NCI-H1105 (cell line): ENCODE results near the gene GABRR1.
A peak's percentile ranks its signal among the peaks of the same experiment; 100 is the strongest.
"Not testable (repeated sequence)": the region's sequence is repeated elsewhere in the genome, so short reads cannot be mapped to it uniquely, and the experiment has no call there.

Experiments
- DNase-seq: peaks from one replicate; lab custom pipeline; 2025; lab: John Stamatoyannopoulos, UW

Gene GABRR1

DNA sequence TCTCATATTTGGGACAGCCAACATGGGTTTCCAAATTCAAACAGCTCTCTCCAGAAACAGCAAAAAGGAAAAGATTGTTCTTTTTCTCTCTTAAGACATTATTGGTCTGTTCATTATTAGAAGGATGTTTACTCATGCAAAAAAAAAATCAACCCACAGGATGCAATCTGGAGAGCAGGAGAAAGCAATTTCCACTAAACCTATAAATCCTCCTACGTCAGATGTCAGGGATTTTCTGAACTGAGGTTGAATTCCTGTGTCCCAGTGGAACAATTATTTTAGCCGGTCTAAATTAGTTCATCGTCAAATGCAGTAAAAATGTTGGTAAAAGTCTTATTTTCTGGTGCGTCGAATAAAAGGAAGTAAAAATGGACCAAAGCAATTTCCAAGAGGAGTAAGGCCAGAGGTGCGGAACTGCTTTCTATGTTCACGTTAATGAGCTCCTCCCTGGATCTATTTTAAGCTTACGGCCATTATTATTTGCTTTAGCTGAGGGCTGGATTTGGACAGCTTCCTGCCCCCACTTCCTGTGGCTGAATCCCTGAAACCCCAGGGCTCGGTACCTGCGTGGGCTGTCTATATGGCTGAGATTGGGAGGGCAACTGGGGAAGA is at the start of gene GABRR1:
Gene GABRR1, minus strand, starts transcription at position 60 of the 612 bp plus-strand sequence. Its CDS starts 36 bp downstream, at position 24.
- no peak for DNase-seq

DNA sequence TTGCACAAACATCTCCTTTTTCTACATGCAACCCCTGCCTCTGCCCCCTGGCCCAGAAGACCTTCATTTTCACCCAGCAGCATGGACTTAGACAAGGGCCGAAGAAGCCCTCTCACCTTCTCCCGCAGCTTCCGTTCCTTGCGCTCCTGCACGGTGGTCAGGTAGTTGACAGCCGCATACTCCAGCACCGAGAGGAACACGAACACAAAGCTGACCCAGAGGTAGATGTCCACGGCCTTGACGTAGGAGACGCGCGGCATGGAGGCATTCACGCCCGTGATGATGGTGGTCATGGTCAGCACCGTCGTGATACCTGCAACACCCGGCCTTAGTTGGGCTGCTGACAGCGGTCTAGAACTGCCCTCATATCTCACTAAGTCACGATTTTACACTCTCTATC is 47.1 kb upstream of the GABRR1 start:
- no peak for DNase-seq

DNA sequence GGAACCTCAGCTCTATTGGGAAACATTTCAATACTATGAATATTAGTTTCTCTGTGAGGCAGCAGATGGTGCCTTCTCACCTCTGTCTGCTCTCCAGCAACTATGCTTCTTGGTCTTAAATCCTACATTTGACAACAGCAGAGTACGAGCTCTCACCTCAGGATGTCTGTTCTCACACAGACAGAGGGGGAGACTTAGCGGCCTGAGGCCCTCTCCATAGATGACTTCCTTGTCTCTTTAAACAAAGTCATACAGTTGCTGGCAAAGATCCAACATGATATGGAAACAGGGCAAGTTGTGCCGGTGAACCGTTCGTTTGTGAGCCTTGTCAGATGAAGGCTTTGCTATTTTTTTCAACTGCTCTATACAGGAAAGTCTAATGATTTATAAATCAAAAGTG is 43.7 kb upstream of the GABRR1 start:
- DNase-seq: peak; percentile 55

GRCh38 chr6:89260310-89260709 is 43.2 kb upstream of the GABRR1 start:
- DNase-seq: no peak

DNA sequence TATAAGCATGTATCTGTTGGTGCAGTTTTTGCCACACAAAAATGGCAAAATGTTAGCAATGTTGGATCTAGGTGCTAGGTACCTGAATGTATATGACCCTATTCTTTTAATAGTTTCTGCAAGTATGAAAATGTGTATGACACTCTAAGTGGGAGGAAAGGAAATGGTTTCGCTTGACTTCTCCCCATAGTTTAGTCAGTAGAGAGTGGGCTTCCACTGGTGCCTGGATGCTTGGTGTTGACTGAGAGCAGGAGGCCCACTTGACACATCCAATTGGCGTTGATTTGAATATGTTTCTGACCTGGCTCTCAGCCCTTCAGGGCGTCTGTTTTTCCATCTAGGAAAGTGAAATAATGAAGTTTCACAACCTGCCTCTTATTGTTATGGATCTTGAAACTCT is 41.8 kb upstream of the GABRR1 start:
- no peak for DNase-seq

GRCh38 chr6:89257781-89258180 is 40.6 kb upstream of the GABRR1 start:
- DNase-seq: no peak

GRCh38 chr6:89257346-89257745 is 40.2 kb upstream of the GABRR1 start:
- no peak for DNase-seq

DNA sequence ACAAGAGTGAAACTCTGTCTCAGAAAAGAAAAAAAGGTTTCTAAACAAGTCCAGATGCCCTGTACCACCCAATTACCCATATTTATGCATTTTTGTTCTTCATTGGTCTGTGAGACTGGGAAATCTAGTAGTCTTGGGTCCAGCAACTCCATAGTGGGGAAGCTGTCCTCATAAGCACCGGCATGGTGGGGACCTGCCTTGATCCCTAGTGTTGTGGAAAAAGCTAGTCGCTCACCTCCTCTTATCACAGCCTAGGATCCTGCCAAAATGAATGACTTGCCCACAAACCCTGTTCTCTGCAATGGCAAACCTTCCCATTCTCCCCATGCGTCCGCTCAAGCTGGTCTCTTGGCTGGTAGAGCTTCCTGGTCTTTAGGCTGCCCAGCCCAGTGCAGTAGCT is 38.3 kb upstream of the GABRR1 start:
- no peak for DNase-seq

- no peak for DNase-seq
Observed at GRCh38 chr6:89254569-89254968, 37.4 kb upstream of the GABRR1 start.

- DNase-seq: no peak
Observed at GRCh38 chr6:89252907-89253306, 35.7 kb upstream of the GABRR1 start.

DNA sequence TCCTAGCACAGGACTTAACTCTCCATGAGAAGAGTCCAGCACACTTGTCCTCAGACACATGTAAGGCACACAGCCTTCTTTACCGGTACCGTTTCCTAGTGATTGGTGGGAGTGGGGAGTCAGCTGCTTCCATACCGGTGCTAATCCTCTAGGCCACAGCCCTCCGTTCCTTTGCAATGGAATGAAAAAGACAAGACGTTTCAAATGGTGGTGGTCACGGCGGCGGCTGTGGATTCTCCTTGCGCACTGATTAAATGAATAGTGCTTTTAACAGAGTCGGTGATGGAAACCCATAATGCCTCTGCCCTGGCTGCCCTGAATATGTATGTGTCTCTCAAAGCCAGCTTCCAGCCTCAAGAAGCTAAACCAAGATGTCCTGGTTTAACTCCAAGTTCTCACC is 34.8 kb upstream of the GABRR1 start:
- no peak for DNase-seq

GRCh38 chr6:89251170-89251569 is 34.0 kb upstream of the GABRR1 start:
- DNase-seq: no peak

DNA sequence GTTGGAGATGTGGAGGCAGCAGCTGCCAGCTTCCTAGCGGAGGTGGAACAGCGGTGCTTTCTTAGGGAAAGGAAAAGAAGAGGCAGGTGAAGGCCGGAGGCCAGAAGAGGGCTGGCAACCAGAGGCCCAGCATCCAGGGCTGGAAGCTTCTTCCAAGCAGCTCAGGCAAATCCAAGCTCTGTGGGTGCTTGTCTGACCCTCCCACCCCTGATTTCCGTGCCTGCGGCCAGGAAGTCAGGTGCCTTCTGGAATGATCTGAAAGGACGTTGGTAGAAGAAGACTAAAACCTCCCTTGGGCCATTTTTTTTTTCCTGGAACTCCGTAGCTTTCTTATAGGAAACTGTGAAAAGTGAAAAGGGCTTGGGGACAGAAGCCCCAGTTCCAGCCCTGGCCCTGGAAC is 33.1 kb upstream of the GABRR1 start:
- no peak for DNase-seq

DNA sequence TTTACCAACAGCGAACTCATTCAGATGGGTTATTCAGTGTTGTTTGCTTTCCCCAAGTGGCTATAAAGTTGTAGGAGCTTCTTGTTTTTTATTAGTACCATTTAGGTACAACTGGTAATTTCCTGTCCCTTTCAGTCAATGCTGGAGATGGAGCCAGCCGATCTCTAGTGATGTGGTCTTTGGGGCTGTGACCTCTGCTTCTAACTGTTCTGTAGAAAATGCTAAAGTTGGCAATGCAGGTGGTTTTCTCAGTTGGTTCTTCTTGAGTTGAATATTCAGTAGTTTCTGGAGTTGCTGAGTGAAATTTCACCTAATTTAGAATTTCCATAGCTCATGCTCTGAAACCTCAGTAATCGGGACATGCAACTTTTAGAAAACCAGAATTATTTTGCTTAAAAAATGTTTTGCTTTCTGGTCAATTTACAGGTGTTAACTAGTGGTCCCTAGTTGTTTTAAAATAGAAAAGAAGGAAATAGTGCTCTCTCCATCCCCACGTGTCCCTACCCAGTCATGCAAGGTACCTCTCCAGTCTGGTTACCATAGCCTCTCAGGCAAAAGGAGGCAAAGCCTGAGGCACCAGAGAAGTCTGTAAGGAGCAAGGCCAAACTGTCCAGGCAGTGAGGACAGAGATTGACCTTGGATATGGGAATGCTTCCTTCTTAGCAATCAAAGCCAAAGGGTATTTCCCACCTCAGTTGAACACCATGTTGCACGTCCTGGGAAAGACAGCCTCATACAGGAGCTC is 27.3 kb upstream of the GABRR1 start:
- no peak for DNase-seq

DNA sequence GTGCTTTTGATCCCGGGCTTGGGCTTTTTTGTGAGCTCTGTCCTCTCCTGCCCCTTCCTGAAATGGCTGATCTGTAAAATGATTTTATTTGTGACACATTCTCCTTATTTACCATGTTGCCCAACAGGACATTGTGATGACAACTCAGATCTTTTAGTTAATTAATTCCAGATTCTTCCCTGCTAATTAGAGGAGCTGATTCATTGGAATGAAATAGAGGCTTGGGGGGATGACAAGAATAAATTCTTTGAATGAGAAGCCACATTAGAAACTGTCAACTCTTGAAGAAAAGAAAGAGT is 26.1 kb upstream of the GABRR1 start:
- no peak for DNase-seq

DNA sequence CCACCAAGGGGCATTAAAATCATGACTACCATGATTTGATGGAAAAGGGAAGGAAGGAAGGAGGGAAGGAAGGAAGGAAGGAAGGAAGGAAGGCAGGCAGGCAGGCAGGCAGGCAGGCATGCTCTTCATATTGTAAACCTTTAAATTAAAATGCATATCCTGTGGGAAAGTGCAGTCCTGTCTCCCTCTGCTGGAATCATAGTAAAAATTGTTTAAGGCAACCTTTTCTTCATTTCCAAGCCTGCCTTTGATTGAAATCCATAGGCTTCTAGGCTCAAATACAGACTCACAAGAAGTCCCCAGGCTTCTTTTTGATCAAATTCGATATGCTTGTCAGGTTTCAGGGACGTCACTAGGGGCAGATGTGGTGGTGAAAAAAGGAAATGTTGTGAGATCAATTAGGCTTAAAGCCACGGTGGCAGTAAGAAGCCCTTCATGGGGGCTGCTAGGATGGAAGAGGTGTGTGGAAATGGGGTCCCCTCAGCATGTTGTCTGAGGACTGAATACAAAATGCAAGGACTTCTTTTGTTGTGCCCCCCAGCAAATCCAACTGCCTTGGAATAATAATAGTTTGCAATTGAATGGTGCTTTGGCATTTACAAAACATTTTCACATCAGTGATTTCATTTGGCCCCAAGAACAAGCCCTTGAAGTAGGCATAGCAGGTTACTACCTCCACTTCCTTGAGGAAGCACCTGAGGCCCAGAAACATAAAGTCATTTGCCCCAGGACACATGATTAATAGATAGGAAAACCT is 25.6 kb upstream of the GABRR1 start:
- DNase-seq: peak; percentile 44

- no peak for DNase-seq
Observed at GRCh38 chr6:89239338-89239737, 22.2 kb upstream of the GABRR1 start.

GRCh38 chr6:89237158-89237557 is 20.0 kb upstream of the GABRR1 start:
- DNase-seq: no peak

GRCh38 chr6:89233605-89234004 is 16.4 kb upstream of the GABRR1 start:
- DNase-seq: not testable (repeated sequence)

- DNase-seq: no peak
Observed at GRCh38 chr6:89222712-89223039, 5.5 kb upstream of the GABRR1 start.

GRCh38 chr6:89221971-89222711 is 5.0 kb upstream of the GABRR1 start:
- no peak for DNase-seq

- DNase-seq: no peak
Observed at GRCh38 chr6:89221129-89221528, 4.0 kb upstream of the GABRR1 start.

GRCh38 chr6:89216411-89216810 is 747 bp downstream of the GABRR1 start:
- DNase-seq: no peak
